Measurements from ENCODE around the gene SH2B2.
"Not testable (repeated sequence)": the region's sequence is repeated elsewhere in the genome, so short reads cannot be mapped to it uniquely, and the experiment has no call there.

The SH2B2 gene

GRCh38 chr7:102306916-102307677 lies 20.4 kb downstream of the SH2B2 start:
- no peak for DNase-seq

GRCh38 chr7:102310414-102310815 lies 23.7 kb downstream of the SH2B2 start:
- DNase-seq, result no peak

GRCh38 chr7:102312317-102312716 lies 25.6 kb downstream of the SH2B2 start:
- no peak for DNase-seq

- no peak for DNase-seq
These were observed 27.5 kb downstream of the SH2B2 start for GRCh38 chr7:102313997-102314780.

GRCh38 chr7:102317231-102318059 lies 30.8 kb downstream of the SH2B2 start:
- no peak for DNase-seq

- peak; percentile 7 for DNase-seq
These were observed 31.9 kb downstream of the SH2B2 start for GRCh38 chr7:102318482-102318971.

GRCh38 chr7:102319671-102320070 lies 33.0 kb downstream of the SH2B2 start:
- DNase-seq, result no peak

- no peak for DNase-seq
These were observed 33.5 kb downstream of the SH2B2 start for GRCh38 chr7:102320181-102320580.

GRCh38 chr7:102320601-102321350 lies 34.1 kb downstream of the SH2B2 start:
- DNase-seq, result no peak

- DNase-seq, result no peak
These were observed 34.9 kb downstream of the SH2B2 start for GRCh38 chr7:102321351-102322201.

GRCh38 chr7:102322202-102322715 lies 35.6 kb downstream of the SH2B2 start:
- DNase-seq, result no peak

GRCh38 chr7:102323914-102324195 lies 37.2 kb downstream of the SH2B2 start:
- no peak for DNase-seq

GRCh38 chr7:102325106-102325505 lies 38.4 kb downstream of the SH2B2 start:
- not testable (repeated sequence) for DNase-seq

- DNase-seq, result no peak
These were observed 39.7 kb downstream of the SH2B2 start for GRCh38 chr7:102326157-102326889.

- DNase-seq, result not testable (repeated sequence)
These were observed 40.5 kb downstream of the SH2B2 start for GRCh38 chr7:102327183-102327582.

- not testable (repeated sequence) for DNase-seq
These were observed 42.2 kb downstream of the SH2B2 start for GRCh38 chr7:102328863-102329262.

GRCh38 chr7:102329366-102329765 lies 42.7 kb downstream of the SH2B2 start:
- not testable (repeated sequence) for DNase-seq

- DNase-seq, result not testable (repeated sequence)
These were observed 44.2 kb downstream of the SH2B2 start for GRCh38 chr7:102330666-102331460.

- DNase-seq, result not testable (repeated sequence)
These were observed 48.9 kb downstream of the SH2B2 start for GRCh38 chr7:102335574-102335973.

GRCh38 chr7:102337002-102337401 lies 50.3 kb downstream of the SH2B2 start:
- DNase-seq, result not testable (repeated sequence)

Measured in NCI-H1105 treated with DMSO at 0.1 percent for 48 hours (cell line).